Stimulated activated memory B cell treated with anti-CD40 and anti-IgM and Interleukin-4, amounts not matched to agents 10 μg/mL and 1 μg/mL and 100 μg/mL, for 72 hours (primary cell): Measurements from ENCODE around the gene NR5A2.

Experiments
- ATAC-seq: fragments of 150-1000 bp; cut with Tn5 transposase; 2 replicates; pipeline ENCODE4 v1.10.0; 2021
- H3K27ac Mint-ChIP-seq: one replicate; pipeline ENCODE4 v1.8.0; 2022; ENCODE audit warnings: mild to moderate bottlenecking, mixed read lengths
- H3K27me3 Mint-ChIP-seq: one replicate; pipeline ENCODE4 v1.8.0; 2022; ENCODE audit warnings: mixed read lengths
- H3K36me3 Mint-ChIP-seq: one replicate; pipeline ENCODE4 v1.8.0; 2022; ENCODE audit warnings: mixed read lengths
- H3K4me1 Mint-ChIP-seq: one replicate; pipeline ENCODE4 v1.8.0; 2022; ENCODE audit warnings: mixed read lengths
- H3K4me3 Mint-ChIP-seq: one replicate; pipeline ENCODE4 v1.8.0; 2022; ENCODE audit warnings: mild to moderate bottlenecking, moderate library complexity, mixed read lengths
- H3K9me3 Mint-ChIP-seq: one replicate; pipeline ENCODE4 v1.8.0; 2022; ENCODE audit warnings: mixed read lengths

NR5A2 gene

DNA sequence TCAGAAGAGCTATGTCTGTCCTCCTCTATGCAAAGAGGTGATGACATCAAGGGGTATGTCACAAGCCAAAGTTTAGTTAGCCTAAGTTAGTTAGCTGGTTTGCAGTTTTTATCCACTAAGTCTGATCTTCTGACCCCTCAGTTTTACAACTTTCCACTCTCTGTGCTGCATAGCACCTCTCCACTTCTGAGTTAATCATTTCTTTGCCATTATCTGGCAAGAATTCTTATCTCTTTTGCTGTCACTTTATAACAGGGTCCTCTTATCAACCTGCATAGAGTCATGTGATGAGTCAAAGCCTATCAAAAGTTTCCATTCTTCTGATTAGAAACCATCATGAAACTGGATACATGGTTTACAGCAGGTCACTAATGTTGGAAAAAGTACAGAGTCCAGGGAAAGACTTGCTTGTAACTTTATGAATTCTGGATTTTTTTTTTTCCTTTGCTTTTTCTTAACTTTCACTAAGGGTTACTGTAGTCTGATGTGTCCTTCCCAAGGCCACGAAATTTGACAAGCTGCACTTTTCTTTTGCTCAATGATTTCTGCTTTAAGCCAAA, at the start of gene NR5A2:
Gene NR5A2 (plus strand): TSS at position 447 of the 560 bp plus-strand sequence. CDS start 138 bp downstream, outside the sequence.
- Mint-ChIP-seq H3K36me3 (no peaks in the 10 kb centered on the region), H3K4me3 (peak within 1 kb of the TSS; percentile 54), H3K9me3 (no peaks in the 10 kb centered on the region), H3K4me1 (peaks cover 11% of the 10 kb centered on the region), H3K27ac (no peak within 1 kb of the TSS), H3K27me3 (peaks cover 41% of the 10 kb centered on the region)
- no peak for ATAC-seq

DNA sequence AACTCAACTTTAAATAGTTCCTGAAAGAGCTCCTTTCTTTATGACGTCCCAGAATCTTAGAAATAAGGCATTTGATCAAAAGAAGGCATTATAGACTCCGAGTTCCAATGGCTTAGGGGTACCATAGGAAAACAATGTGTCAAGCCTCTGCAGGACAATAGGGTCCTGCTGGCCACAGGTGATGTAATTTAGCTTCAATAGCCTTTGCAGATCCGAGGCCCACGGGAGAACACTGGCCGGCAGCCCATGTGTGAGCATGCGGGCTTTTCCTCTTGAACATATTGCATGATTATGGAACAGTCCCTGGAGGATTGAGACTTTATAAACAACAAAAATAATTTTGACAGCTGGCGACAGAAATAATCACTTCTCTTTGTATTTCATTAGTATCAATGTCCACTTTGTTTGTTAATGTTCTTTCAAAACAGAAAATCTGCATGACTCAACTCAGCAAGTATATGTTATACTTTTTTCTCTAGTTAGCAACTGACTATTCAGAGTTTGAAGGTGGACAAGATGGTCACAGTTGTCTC, 49.0 kb upstream of the NR5A2 start:
- H3K4me3 Mint-ChIP-seq = no peak overlapping the region
- H3K36me3 Mint-ChIP-seq = no peaks in the 10 kb centered on the region
- no peaks in the 10 kb centered on the region for H3K9me3 Mint-ChIP-seq
- no peak for ATAC-seq
- H3K27ac Mint-ChIP-seq = no peak overlapping the region
- H3K27me3 Mint-ChIP-seq = peaks cover 57% of the 10 kb centered on the region
- H3K4me1 Mint-ChIP-seq = peaks cover 16% of the 10 kb centered on the region

DNA sequence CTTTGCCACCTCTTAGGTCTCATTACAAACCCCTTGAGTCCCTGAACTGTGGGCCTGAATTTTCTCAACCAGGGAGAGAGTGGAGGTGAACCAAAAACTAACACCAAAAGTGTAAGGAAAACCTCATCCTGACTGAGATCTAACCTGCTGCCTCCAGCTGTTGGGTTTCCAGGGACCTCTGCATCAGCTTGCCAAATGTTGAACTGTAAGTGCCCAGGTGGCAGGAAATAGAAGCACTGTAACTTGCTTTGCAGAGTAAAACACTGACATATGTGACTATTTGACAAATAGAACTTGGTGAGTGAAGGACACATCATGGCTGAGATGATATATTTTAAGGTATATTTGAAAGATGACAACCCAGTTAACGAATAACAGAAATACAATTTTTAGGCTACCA, 48.4 kb upstream of the NR5A2 start:
- peaks cover 16% of the 10 kb centered on the region for H3K4me1 Mint-ChIP-seq
- H3K9me3 Mint-ChIP-seq = no peaks in the 10 kb centered on the region
- H3K4me3 Mint-ChIP-seq = no peak overlapping the region
- H3K27me3 Mint-ChIP-seq = peaks cover 56% of the 10 kb centered on the region
- no peak overlapping the region for H3K27ac Mint-ChIP-seq
- no peaks in the 10 kb centered on the region for H3K36me3 Mint-ChIP-seq
- no peak for ATAC-seq

DNA sequence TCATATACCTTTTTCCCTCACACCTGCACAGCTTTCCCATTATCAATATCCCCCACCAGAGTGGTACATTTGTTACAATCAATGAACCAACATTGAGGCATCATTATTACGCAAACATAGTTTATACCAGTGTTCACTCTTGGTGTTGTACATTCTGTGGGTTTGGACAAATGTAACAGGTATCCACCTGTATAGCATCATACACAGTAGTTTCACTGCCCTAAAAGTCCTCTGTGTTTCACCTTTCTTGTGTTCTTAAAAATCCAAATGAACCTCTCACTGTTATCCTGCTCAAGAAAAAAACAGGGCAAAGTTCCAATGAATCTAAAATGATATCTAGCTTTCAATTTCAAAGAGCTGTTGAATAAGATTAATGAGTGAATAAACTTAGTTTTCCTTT, 45.9 kb upstream of the NR5A2 start:
- peaks cover 14% of the 10 kb centered on the region for H3K4me1 Mint-ChIP-seq
- no peak overlapping the region for H3K4me3 Mint-ChIP-seq
- H3K9me3 Mint-ChIP-seq = no peaks in the 10 kb centered on the region
- no peak overlapping the region for H3K27ac Mint-ChIP-seq
- no peak for ATAC-seq
- peaks cover 45% of the 10 kb centered on the region for H3K27me3 Mint-ChIP-seq
- no peaks in the 10 kb centered on the region for H3K36me3 Mint-ChIP-seq

DNA sequence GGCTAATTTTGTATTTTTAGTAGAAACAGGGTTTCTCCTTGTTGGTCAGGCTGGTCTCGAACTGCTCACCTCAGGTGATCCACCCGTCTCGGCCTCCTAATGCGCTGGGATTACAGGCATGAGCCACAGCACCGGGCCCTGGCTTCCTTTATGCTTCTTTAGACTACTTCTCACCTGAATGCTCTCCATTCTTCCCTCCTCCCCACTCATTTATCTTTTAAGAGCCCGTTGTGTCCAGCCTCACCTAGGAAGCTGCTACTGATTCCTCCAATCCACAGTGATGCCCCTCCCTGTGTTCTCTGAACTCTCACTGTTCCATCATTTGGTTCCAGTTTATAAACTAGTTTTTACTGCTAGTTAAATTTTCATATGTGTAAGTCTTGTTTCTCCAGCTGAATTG, 44.9 kb upstream of the NR5A2 start:
- Mint-ChIP-seq H3K9me3 (no peaks in the 10 kb centered on the region), H3K4me1 (peaks cover 4% of the 10 kb centered on the region), H3K36me3 (no peaks in the 10 kb centered on the region), H3K27ac (no peak overlapping the region), H3K27me3 (peaks cover 36% of the 10 kb centered on the region), H3K4me3 (no peak overlapping the region)
- ATAC-seq = no peak

DNA sequence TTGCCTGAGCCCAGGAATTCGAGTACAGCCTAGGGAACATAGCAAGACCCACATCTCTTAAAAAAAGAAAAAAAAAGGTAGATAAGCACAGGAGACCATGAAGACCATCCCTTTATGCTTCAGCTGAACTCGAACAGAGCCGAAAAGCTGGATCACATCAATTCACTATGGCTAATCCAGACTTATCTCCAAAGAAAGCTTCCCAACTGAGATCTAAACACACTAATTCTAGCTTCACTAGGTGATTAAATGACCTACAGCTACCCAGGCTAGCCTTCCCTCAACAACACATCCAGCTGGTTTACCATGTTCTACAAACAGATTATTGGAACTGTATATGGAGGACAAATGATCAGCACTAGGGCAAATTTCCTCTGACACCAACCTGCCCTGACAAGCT, 44.0 kb upstream of the NR5A2 start:
- no peak overlapping the region for H3K27ac Mint-ChIP-seq
- no peaks in the 10 kb centered on the region for H3K4me1 Mint-ChIP-seq
- peaks cover 36% of the 10 kb centered on the region for H3K27me3 Mint-ChIP-seq
- no peaks in the 10 kb centered on the region for H3K9me3 Mint-ChIP-seq
- no peak overlapping the region for H3K4me3 Mint-ChIP-seq
- no peaks in the 10 kb centered on the region for H3K36me3 Mint-ChIP-seq
- ATAC-seq = no peak

DNA sequence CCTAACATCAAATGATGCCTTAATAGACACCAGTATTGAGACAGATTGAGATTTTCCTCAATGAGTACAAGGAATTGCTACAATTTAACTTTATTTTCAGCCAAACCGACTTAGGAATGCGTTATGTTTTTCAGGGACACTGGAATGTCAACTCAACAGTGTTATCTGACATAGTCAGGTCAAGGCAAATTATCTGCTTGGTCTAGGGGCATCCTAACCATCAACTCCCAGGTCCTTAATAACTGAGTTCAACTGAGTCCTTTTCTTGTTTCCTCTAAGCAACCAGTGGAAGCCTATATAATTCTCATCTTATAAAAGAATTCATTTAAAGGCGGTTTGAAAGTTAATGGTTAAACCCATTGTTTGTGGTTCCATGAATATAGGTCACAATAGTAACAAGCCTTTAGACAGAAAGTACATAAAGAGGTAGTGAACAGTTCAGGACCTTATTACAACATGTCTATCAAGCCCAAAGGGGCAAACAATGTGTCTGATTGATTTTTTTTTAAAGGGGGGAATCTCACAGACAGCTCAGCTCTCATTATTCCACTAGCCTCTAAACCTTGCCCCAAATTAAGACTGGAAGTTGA, 32.3 kb upstream of the NR5A2 start:
- Mint-ChIP-seq H3K9me3 (no peaks in the 10 kb centered on the region), H3K27me3 (no peaks in the 10 kb centered on the region), H3K27ac (no peak overlapping the region), H3K4me1 (no peaks in the 10 kb centered on the region), H3K36me3 (no peaks in the 10 kb centered on the region), H3K4me3 (no peak overlapping the region)
- no peak for ATAC-seq

DNA sequence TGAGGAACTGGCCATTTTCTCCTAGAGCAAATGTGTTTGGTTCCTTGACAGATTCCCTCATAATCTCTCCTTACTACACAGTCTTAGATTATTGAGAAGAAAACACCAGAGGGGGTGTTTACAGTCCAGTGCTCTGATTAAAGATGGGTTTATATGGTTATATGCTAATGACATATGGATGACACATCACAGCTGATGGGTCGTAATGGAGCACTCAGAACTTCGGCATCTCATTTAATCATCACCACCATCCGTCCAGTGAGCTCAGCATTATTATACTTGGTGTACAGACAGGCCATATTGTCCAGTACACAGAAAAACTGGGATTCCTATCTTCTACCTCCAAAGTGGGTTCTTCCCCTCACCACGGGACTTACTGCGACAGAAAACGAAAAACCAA, 22.3 kb upstream of the NR5A2 start:
- no peaks in the 10 kb centered on the region for H3K36me3 Mint-ChIP-seq
- no peaks in the 10 kb centered on the region for H3K9me3 Mint-ChIP-seq
- H3K27ac Mint-ChIP-seq = no peak overlapping the region
- H3K4me1 Mint-ChIP-seq = peaks cover 5% of the 10 kb centered on the region
- H3K4me3 Mint-ChIP-seq = no peak overlapping the region
- H3K27me3 Mint-ChIP-seq = peaks cover 37% of the 10 kb centered on the region
- no peak for ATAC-seq

DNA sequence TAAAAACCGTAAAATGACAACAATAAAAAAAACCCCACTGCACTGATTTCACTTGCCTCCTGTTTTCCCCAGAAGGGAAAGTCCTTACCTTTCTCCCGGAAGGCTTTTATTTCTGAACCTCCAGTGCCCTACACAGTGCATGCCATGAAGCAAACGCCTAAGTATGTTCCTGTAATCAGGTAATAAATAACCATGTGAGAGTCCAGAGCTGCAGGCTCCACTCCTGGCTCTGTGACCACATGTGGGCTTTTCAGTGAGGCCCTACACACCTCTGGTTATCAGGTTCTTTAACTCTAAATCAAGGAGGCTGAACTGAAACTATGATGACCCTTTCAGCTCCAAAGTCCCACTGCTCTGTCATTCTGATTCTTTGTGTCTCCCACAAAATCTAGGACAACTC, 20.8 kb upstream of the NR5A2 start:
- no peak for ATAC-seq
- Mint-ChIP-seq H3K27me3 (peaks cover 42% of the 10 kb centered on the region), H3K27ac (no peak overlapping the region), H3K4me3 (no peak overlapping the region), H3K9me3 (no peaks in the 10 kb centered on the region), H3K36me3 (no peaks in the 10 kb centered on the region), H3K4me1 (no peaks in the 10 kb centered on the region)

DNA sequence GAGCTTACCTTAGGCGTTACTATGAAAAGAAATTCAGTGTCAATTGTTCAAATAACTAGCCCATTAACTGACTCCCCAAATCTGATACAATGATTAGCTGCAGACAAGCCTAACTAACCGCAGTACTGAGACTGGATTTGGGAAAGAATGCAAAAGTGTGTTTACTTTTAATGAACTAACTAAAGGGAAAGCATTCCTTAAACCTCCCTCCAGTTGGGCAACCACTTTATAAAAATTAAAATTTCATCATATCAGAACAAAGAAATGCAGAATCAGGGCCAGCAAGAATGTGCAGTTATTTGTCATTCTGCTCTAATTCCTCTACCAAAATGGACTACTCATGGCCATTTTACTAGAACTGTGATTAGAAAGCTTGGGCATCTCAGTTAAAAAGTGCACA, 11.7 kb upstream of the NR5A2 start:
- no peaks in the 10 kb centered on the region for H3K36me3 Mint-ChIP-seq
- peaks cover 54% of the 10 kb centered on the region for H3K27me3 Mint-ChIP-seq
- H3K4me3 Mint-ChIP-seq = no peak overlapping the region
- no peaks in the 10 kb centered on the region for H3K9me3 Mint-ChIP-seq
- no peak overlapping the region for H3K27ac Mint-ChIP-seq
- H3K4me1 Mint-ChIP-seq = no peaks in the 10 kb centered on the region
- ATAC-seq = no peak

DNA sequence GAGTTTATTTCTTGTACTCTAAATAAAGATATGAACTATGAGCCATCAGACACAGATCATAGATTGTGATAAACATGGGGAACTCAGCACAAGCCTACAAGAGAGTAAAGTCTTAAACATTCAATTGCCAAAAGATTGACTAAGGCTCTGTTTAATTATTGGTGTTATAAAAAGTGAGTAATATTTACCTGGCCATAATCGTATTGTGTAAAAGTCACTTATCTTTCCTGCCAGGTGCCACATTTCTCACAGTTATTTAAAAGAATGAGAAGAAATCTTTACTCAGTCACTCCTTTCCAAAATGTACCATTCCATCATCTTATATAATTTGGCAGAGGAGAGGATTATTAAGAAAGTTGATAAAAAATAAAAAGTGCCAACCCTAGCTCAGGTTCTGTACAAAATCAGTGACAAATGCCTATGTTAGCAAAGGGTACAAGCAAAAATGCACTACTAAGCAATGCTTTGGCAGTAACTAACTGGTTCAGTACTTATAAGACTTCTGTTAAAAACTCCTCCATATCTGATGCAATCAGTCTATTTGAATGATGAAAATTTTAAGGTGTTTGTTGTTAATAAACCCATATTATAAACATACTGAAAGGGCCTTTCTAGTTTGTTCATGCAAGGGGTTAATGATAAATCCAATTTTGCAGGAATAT, 5.8 kb upstream of the NR5A2 start:
- no peak overlapping the region for H3K27ac Mint-ChIP-seq
- no peak for ATAC-seq

DNA sequence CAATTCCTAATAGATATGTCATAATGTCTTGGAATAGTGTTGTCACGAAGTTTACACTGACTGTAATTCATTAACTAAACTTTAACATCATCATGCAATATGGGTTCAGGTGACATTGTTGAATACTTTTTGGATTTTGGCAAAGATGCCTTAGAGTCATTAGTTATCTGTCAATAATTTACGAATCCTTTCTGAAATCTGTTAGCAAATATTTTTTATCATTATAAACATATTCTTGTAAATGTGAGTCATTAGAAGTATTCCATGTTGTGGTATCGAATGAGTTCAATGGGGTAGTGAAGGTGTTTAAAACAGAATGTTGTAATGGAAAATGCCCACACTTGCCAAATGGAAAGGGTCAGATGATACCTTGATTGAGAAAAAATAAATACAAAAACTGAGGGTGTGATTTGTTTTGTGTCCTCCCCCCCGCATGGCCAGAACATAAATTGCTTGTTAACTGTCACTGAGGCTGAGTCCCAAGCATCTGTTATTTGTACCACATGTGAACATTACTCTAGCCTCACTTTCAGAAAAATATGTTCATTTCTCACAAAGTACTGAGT, 5.2 kb upstream of the NR5A2 start:
- Mint-ChIP-seq H3K27me3 (peaks cover 33% of the 10 kb centered on the region), H3K36me3 (no peaks in the 10 kb centered on the region), H3K4me1 (no peaks in the 10 kb centered on the region), H3K27ac (no peak overlapping the region), H3K4me3 (no peak overlapping the region), H3K9me3 (no peaks in the 10 kb centered on the region)
- ATAC-seq = no peak

More for the DNA sequence above, 5.8 kb upstream of the NR5A2 start:
- no peaks in the 10 kb centered on the region for H3K4me1 Mint-ChIP-seq
- H3K9me3 Mint-ChIP-seq = no peaks in the 10 kb centered on the region
- H3K4me3 Mint-ChIP-seq = no peak overlapping the region
- H3K36me3 Mint-ChIP-seq = no peaks in the 10 kb centered on the region
- peaks cover 33% of the 10 kb centered on the region for H3K27me3 Mint-ChIP-seq

DNA sequence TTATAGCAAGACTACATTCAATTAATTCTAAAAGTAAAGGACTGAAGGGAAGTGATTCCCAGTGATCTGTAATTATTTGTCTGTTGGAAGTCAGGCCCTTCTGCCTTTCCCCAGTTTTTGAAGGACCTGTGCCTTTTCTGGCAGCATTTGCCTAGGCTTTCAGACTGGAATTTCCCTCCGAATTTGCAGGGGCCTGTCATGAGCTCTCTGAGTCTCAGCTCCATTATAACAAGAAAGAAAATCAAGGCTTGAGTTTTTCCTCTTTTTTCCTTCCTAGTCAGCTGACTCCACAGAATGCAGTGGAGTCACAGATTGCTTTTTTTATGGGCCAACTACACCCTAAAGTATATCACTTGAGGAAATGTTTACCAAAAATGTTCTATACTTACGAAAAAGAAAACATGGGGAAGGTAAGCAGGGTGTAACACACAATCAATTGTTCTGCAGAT, 1.1 kb downstream of the NR5A2 start:
- no peak for ATAC-seq
- Mint-ChIP-seq H3K27ac (no peak overlapping the region), H3K36me3 (no peaks in the 10 kb centered on the region), H3K9me3 (no peaks in the 10 kb centered on the region), H3K4me3 (peak overlapping the region; percentile 54), H3K27me3 (peaks cover 41% of the 10 kb centered on the region), H3K4me1 (peaks cover 11% of the 10 kb centered on the region)

DNA sequence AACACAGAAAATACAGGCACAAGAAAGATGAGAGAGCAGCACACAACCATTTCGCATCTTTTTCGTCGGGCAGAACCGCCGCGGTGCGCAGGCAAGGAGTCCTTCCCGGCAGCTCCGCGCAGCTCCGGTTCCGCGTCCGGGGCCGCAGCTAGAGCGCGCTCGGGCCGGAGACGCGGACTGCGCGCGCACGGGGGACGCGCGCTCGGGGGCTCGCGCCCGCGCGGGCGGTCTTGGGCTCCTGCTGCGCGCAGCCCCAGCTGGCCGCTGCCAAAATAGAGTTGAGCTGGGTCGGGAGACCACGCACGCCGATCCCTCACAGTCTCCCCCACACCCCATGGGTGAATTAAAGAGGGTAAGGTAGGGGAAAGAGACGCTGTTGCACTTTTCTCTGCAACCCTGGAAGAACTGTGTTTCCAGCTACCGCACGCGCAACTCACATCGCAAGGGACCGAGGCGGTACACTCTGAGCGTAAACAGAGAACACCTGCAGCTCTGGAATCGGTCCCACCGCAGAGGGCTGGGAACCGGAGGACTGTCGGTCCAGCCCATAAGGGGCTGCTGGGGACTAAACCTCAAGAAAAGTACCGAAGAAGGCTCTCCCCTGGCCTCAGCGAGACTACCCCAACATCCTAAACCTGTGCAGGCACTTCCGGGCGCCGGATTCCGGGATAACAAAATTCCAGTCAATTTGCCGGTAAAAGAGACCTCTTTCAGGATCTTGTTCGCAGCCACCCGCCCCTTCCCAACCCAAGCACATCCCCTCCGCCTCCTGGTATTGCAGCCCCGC, 1.7 kb downstream of the NR5A2 start:
- ATAC-seq = peak; percentile 34
- Mint-ChIP-seq H3K36me3 (no peaks in the 10 kb centered on the region), H3K9me3 (no peaks in the 10 kb centered on the region), H3K27ac (no peak overlapping the region), H3K4me1 (peaks cover 11% of the 10 kb centered on the region), H3K27me3 (peaks cover 35% of the 10 kb centered on the region), H3K4me3 (peak overlapping the region; percentile 63)

DNA sequence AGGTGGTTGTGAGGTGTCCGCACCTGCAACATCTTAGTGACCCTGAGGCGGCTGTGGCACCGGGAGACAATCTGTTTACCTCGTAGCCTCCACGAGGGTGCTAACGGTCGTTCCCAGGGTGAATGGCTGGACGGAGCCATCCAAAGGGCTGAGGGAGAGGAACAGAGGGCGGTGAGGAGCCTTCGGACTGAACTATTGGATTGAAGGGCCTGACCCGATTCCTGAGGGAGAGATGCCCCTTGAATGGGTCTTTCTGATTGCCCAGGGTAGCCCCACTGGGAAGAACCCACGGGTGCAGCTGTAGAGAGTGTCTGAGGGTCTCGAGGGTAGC, 2.3 kb downstream of the NR5A2 start:
- H3K27me3 Mint-ChIP-seq = peaks cover 29% of the 10 kb centered on the region

More for the DNA sequence above, 2.3 kb downstream of the NR5A2 start:
- Mint-ChIP-seq H3K27ac (no peak overlapping the region), H3K36me3 (no peaks in the 10 kb centered on the region), H3K9me3 (no peaks in the 10 kb centered on the region), H3K4me1 (peaks cover 11% of the 10 kb centered on the region), H3K4me3 (no peak overlapping the region)
- no peak for ATAC-seq
